GM18498 (cell line): ENCODE data around the gene APEH.

Source experiments
- ATAC-seq: cut with Tn5 transposase; IDR thresholded peaks from one replicate; pipeline ENCODE4 v1.9.1; 2021; ENCODE audit warnings: mild to moderate bottlenecking, moderate library complexity; ENCODE audit not compliant: unreplicated experiment

APEH gene

DNA sequence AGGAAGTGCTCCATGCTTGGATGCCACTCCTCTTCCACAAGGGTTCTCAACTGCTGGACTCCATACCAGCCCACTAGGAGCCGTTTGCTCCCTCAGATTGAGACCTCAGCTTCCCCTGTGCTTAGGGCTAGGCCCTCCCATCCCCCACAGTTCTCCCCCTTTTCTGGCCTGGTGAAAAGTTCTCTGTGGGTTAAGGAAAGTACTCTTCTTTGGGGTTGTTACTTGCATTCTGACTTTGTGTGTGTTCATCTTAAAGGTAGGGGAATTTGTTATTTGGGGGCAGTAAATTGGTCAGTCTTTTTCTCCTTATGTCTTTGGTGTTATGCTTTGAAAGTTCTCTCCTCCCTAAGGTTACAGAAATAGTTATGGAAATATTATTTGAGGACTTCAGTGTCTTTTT lies 24.0 kb upstream of the APEH start:
- no peak for ATAC-seq

DNA sequence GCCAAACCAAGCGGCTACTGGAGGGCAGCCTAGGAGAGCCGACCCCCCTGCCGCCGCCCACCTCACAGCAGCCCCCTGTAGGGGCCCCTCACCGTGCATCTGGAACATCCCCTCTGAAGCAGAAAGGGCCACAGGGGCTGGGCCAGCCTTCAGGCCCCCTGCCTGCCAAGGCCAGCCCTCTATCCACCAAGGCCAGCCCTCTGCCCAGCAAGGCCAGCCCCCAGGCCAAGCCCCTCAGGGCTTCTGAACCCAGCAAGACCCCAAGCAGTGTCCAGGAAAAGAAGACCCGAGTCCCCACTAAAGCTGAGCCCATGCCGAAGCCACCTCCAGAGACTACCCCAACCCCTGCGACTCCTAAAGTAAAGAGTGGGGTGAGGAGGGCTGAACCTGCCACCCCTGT lies 23.5 kb upstream of the APEH start:
- ATAC-seq, result no peak

DNA sequence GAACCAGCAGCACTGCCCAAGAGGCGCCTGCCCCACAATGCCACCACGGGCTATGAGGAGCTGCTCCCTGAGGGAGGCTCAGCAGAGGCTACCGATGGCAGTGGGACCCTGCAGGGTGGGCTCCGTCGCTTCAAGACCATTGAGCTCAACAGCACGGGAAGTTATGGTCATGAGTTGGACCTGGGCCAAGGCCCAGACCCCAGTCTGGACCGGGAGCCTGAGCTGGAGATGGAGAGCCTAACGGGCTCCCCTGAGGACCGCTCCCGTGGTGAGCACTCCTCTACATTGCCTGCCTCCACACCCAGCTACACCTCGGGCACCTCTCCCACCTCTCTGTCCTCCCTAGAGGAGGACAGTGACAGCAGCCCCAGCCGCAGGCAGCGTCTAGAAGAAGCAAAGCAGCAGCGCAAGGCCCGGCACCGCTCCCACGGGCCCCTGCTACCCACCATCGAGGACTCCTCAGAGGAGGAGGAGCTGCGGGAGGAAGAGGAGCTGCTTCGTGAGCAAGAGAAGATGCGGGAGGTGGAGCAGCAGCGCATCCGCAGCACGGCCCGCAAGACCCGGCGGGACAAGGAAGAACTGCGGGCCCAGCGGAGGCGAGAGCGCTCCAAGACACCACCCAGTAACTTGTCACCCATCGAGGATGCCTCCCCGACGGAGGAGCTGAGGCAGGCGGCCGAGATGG lies 21.8 kb upstream of the APEH start:
- ATAC-seq, result no peak

DNA sequence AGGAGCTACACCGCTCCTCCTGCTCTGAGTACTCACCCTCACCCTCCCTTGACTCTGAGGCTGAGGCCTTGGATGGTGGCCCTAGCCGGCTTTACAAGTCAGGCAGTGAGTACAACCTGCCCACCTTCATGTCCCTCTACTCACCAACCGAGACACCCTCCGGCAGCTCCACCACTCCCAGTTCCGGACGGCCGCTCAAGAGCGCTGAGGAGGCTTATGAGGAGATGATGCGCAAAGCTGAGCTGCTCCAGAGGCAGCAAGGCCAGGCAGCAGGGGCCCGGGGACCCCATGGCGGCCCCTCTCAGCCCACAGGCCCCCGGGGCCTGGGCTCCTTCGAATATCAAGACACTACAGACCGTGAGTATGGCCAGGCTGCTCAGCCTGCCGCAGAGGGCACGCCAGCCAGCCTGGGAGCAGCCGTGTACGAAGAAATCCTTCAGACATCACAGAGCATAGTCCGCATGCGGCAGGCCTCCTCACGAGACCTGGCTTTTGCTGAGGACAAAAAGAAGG lies 21.2 kb upstream of the APEH start:
- no peak for ATAC-seq

DNA sequence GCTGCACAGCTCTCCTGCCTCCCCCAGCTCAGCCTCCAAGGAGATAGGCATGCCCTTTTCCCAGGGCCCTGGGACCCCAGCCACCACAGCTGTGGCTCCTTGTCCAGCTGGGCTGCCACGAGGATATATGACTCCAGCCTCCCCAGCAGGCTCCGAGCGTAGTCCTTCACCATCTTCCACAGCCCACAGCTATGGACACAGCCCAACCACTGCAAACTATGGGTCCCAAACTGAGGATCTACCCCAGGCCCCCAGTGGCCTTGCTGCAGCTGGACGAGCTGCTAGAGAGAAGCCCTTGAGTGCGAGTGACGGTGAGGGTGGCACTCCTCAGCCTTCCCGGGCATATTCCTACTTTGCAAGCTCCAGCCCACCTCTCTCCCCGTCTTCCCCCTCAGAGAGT lies 20.5 kb upstream of the APEH start:
- no peak for ATAC-seq

DNA sequence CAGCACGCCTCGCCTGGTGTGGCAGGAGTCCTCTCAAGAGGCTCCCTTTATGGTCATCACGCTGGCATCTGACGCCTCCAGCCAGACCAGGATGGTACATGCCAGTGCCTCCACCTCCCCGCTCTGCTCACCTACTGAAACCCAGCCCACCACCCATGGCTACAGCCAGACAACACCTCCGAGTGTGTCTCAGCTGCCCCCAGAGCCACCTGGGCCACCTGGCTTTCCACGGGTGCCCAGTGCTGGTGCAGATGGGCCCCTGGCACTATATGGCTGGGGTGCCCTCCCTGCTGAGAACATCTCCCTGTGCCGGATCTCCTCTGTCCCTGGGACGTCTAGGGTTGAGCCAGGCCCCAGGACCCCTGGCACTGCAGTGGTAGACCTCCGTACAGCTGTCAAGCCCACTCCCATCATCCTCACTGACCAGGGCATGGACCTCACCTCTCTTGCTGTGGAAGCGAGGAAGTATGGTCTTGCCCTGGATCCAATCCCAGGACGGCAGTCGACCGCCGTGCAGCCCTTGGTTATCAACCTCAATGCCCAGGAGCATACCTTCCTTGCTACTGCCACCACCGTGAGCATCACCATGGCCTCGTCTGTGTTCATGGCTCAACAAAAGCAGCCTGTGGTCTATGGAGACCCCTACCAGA lies 19.9 kb upstream of the APEH start:
- no peak for ATAC-seq

DNA sequence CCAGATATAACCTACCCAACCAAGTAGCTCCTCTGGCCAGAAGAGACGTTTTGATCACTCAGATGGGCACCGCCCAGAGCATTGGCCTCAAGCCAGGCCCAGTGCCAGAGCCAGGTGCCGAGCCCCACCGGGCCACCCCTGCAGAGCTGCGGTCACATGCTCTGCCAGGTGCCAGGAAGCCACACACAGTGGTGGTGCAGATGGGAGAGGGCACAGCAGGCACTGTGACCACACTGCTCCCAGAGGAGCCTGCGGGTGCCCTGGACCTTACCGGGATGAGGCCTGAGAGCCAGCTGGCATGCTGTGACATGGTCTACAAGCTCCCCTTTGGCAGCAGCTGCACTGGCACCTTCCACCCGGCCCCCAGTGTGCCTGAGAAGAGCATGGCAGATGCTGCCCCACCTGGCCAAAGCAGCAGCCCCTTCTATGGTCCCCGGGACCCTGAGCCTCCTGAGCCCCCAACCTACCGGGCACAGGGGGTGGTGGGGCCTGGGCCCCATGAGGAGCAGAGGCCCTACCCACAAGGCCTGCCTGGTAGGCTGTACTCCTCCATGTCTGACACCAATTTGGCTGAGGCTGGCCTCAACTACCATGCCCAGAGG lies 19.1 kb upstream of the APEH start:
- ATAC-seq, result no peak

DNA sequence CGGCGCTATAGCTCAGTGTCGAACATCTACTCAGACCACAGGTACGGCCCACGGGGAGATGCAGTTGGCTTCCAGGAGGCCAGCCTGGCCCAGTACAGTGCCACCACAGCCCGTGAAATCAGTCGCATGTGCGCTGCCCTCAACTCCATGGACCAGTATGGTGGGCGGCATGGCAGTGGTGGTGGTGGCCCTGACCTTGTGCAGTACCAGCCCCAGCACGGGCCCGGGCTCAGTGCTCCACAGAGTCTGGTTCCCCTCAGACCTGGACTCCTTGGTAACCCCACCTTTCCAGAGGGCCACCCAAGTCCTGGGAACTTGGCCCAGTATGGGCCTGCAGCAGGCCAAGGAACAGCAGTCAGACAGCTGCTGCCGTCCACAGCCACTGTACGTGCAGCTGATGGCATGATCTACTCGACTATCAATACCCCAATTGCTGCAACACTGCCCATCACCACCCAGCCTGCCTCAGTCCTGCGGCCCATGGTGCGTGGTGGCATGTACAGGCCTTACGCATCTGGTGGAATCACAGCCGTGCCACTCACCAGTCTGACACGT lies 18.3 kb upstream of the APEH start:
- no peak for ATAC-seq

DNA sequence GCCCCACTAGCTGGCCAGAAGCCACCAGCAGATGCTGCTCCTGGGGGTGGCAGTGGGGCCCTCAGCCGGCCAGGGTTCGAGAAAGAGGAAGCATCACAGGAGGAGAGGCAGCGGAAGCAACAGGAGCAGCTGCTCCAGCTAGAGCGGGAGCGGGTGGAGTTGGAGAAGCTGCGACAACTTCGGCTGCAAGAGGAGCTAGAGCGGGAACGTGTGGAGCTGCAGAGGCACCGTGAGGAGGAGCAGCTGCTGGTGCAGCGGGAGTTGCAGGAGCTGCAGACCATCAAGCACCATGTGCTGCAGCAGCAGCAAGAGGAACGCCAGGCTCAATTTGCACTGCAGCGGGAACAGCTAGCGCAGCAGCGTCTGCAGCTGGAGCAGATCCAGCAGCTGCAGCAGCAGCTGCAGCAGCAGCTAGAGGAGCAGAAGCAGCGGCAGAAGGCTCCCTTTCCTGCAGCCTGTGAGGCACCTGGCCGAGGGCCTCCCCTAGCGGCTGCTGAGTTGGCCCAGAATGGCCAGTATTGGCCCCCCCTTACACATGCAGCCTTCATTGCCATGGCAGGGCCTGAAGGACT lies 17.5 kb upstream of the APEH start:
- no peak for ATAC-seq

DNA sequence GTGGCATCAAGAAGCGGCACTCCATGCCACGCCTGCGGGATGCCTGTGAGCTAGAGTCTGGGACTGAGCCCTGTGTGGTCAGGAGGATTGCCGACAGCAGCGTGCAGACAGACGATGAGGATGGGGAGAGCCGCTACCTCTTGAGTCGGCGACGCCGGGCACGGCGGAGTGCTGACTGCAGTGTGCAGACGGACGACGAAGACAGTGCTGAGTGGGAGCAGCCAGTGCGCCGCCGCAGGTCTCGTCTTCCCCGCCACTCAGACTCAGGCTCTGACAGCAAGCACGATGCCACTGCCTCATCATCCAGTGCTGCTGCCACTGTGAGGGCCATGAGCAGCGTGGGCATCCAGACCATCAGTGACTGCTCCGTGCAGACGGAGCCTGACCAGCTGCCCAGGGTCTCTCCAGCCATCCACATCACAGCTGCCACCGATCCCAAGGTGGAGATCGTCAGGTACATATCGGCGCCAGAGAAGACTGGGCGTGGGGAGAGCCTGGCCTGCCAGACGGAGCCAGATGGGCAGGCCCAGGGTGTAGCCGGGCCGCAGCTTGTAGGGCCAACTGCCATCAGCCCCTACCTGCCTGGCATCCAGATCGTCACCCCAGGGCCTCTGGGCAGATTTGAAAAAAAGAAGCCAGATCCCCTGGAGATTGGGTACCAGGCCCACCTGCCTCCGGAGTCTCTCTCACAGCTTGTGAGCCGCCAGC lies 16.8 kb upstream of the APEH start:
- no peak for ATAC-seq

DNA sequence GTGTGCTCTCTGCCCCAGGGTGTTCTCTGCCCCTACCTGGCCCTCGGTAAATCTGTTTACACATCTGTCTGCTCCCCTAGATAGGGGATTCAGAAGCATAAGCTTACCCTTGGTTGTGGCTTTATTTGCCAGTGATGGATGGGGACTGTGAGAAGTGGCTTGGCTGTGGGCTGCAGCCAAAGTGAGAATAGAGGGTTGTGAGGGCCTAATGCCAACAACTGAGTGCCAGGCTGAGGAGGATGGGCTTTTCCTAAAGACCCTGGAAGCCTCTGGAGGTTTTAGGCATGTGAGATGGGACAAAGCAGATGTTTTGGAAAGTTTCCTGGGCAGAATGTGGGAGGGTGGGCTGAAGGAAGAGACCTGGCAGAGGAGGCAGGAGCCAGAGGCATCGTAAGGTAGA lies 15.4 kb upstream of the APEH start:
- ATAC-seq, result no peak

DNA sequence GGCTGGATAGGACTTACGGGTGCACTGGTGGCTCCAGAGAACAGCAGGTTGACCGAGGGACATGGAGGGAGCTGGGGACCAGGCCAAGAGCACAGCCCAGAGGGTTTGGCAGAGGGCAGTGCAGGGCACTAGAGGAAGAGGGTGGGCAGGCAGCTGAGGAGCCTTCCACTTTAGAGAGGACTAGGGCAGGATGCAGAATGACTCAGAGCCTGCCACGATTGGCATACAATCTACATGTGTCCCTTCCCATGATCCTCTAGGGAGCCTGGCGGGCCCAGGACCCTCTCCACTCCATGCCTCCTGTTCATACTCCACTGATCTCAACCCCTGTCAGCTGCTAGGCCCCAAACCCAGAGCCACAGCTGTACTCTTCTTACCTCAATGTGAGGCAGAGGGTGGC lies 14.4 kb upstream of the APEH start:
- ATAC-seq, result no peak

DNA sequence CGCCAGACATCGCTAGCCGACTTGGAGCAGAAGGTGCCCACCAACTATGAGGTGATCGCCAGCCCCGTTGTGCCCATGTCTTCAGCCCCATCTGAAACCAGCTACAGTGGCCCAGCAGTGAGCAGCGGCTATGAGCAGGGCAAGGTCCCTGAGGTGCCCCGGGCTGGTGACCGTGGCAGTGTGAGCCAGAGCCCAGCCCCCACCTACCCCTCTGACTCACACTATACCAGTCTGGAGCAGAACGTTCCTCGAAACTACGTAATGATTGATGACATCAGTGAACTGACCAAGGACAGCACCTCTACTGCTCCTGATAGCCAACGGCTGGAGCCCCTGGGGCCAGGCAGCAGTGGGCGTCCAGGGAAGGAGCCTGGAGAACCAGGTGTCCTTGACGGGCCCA lies 12.9 kb upstream of the APEH start:
- ATAC-seq, result no peak

DNA sequence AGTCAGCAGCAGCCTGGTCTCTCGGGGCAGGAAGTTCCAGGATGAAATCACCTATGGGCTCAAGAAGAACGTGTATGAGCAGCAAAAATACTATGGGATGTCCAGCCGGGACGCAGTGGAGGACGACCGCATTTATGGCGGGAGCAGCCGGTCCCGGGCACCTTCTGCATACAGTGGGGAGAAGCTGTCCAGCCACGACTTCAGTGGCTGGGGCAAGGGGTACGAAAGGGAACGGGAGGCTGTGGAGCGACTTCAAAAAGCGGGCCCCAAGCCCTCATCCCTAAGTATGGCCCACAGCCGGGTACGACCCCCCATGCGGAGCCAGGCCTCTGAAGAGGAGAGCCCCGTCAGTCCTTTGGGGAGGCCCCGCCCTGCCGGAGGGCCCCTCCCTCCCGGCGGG lies 12.1 kb upstream of the APEH start:
- ATAC-seq, result no peak

DNA sequence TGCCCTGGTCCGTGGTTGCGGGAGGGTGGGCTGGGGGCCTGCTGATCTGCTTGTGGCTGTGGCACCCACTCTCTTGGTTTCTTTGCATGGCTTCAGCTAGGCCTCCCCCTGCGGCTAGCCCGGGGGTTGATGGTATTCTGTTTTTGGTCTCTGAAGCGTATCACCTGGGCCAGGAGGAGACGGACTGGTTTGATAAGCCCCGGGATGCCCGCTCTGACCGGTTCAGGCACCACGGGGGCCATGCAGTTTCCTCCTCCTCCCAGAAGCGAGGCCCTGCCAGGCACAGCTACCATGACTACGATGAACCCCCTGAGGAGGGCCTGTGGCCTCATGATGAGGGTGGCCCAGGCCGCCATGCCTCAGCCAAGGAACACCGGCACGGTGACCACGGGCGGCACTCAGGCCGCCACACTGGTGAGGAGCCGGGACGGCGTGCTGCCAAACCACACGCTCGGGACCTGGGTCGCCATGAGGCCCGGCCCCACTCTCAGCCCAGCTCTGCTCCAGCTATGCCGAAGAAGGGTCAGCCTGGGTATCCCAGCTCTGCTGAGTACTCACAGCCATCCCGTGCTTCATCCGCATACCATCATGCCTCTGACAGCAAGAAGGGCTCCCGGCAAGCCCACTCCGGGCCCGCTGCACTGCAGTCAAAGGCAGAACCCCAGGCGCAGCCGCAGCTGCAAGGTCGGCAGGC lies 11.3 kb upstream of the APEH start:
- ATAC-seq, result no peak

DNA sequence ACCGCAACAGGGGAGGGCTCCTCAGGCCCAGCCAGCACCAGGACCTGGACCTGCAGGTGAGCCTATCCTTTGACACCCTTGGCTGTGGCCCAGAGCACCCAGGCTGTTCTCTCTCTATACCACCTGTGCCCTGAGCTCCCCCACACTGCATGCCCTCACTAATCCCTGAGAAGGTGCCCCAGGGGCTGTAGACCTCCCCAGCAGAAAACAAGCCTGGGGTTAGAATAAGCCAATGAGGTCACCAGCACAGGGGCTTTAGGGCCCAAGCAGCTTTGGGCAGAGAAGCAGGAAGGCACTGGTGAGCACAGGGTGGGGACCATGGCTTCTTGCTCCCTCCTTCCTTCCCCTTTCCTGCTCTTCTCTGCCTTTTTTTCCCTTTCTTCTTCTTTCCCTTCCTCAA lies 10.3 kb upstream of the APEH start:
- no peak for ATAC-seq

DNA sequence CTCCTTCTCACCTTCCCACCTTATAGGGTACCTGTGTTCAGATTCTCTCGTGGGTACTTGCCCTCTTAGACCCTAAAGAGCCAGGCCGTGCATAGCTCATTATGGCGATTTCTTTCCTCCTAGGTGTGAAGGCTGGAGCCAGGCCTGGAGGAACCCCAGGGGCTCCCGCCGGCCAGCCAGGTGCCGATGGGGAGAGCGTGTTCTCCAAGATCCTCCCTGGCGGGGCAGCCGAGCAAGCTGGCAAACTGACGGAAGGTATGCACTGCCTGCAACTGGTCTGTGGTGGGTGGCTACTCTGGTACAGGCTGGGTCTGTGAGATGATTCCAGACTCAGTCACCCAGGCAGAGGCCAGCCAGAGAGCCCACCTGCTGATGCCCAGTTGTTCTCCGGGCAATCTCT lies 9.9 kb upstream of the APEH start:
- no peak for ATAC-seq

DNA sequence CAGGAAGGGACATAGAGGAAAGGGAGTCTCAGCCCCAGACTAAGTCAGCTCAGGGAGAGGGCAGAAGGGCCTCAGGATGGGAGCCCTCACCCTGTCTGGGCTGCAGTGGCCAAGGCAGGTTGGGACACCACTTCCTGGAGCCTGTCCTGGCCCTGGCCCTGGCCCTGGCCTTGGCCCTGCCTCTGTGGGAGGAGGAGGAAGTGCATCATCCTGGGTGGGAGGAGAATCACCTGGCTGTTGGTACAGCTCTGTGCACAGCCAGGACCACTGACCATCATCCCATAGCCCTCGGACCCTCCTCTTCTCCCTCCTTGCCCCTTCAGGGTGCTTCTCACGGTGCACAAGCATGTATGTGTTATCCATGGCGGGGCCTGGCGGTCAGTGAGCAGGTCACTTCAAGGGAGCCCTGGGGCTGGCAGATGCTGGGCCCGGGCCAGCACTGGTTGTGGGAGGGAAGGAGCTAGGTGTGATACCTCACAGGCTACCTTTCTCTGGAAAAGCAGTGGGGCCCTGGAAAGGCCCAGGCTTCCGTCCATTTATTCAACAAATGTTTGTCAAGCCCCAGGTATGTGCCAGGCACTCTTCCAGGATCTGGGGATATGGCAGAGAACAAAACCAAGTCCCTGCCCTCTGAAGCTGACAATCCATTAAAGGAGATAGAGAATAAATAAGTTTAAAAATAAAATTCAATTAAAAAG lies 8.2 kb upstream of the APEH start:
- ATAC-seq, result no peak

DNA sequence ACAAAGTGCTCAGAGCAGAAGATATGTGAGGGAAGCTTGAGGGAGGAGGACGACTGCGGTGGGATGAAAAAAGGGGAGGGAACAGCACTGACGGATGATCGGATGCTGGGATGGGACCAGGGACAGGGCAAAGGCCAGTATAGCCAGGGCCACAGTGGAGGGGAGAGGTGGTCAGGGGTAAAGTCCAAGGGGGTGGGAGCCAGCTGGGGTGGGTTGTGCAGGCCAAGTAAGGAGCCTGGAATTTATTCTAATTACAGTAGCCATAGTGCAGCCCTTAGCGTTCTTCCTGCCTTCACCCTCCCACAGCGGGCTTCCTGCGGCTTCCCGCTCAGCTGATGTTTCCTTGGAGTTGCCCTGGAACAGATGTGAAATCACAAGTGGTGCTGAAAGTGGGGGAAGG lies 7.6 kb upstream of the APEH start:
- no peak for ATAC-seq
